DMS 273 treated with DMSO at 0.1 percent for 48 hours (cell line): Measurements from ENCODE around the gene TFDP1.

Experiments
- DNase-seq: peaks from one replicate; lab custom pipeline; 2025; lab: John Stamatoyannopoulos, UW

Gene TFDP1

GRCh38 chr13:113651511-113652403 is 67.2 kb downstream of the TFDP1 start:
- no peak for DNase-seq

GRCh38 chr13:113652404-113653263 is 68.1 kb downstream of the TFDP1 start:
- no peak for DNase-seq

DNA sequence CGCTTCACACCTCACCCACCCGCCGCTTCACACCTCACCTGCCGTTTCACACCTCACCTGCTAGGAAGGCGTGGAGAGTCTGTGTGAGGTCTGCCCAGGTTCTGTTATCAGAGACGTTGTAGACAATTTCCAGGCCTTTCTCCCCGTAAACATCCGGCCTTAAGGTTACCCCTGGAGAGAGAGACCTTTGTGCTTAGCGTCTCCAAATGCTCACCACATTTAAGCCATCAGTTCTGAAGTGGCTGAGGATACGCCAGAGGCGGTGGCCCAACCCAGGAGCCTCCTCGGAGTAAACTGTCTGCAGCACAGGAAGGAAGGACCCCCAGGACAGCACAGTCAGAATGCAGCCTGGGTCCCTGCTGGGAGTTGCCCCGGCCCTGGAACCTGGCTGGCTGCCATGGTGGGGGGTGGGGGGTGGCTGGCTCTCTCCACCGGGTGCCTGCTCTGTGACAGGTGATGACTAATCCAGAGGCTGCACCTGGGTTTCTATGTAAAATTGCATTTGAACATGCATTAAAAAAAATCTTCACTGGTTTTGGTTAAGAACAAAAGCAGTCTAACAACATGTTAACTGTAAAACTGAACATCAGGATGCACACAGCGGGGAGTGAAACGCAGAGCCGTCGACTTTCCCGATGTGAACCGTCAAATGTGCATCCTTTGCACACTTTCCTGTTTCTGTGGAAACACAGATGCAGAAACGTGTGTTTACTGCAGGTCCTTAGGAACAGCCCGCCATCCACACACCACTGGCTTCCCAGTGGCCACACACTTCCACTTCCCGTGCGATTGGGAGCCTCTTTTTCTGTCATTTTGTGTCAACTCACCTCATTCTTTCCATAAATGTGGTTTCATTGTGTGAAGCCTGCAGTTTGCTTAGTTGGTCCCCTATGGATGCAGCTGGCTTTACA is 69.0 kb downstream of the TFDP1 start:
- no peak for DNase-seq

DNA sequence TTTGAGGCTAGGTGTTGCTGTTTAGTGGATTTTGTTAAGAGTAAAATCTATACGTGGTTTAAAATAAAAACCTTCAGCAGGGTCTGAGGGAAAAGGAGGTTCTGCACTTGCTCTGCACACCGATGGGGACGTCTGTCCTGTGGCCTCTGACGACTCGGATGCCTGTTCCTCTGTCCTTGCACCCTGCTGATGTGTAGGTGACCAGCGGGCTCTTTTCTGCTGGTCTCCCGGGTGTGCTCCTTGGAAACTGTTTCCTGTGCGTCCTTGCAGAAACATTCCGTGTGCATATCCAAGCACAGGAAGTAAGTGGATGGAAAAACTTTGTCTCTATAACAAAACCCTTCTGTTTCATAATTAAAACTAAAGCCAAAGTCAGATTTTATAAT is 69.6 kb downstream of the TFDP1 start:
- no peak for DNase-seq

- no peak for DNase-seq
These were observed 70.2 kb downstream of the TFDP1 start for GRCh38 chr13:113654591-113655345.

DNA sequence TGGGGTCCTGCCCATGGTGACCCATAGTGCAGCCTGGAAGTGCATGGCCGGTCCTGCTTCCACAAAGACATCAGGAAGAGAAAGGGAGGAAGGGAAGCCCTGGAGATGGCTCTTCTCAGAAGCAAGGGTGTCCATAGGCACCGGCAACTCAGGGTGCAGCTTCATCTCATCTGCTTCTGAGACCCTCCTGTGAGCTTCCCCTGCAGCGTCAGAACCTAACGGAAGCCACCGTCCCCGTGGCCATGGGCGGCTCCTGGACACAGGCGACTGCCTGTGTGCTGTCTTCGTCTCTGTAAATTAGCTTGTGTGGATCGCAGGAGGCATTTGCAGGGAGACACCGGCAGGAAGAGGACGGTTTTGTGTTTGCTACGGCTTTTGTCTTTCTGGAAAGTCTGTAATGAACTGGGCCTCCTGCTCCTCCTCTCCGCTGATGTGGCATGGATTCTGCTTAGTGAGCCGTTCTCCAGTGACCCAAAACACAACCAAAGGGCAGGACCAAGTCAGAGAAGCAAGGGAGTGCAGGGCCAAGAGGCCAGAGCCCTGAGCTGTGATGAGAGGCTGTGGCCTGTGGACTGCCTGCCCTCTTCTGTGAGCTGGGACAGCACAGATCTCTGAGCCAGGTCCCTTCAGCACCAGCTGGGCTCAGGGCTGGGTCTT is 70.9 kb downstream of the TFDP1 start:
- DNase-seq, result no peak

- no peak for DNase-seq
These were observed 71.5 kb downstream of the TFDP1 start for GRCh38 chr13:113656003-113656588.

GRCh38 chr13:113656831-113657671 is 72.5 kb downstream of the TFDP1 start:
- no peak for DNase-seq

GRCh38 chr13:113657851-113658741 is 73.5 kb downstream of the TFDP1 start, which contains the start of gene ATP4B:
TSS of gene ATP4B (minus strand) at chr13:113658198. CDS start at chr13:113658144, 54 bp downstream.
- no peak for DNase-seq

- DNase-seq, result no peak
These were observed 74.3 kb downstream of the TFDP1 start for GRCh38 chr13:113658836-113659235.

DNA sequence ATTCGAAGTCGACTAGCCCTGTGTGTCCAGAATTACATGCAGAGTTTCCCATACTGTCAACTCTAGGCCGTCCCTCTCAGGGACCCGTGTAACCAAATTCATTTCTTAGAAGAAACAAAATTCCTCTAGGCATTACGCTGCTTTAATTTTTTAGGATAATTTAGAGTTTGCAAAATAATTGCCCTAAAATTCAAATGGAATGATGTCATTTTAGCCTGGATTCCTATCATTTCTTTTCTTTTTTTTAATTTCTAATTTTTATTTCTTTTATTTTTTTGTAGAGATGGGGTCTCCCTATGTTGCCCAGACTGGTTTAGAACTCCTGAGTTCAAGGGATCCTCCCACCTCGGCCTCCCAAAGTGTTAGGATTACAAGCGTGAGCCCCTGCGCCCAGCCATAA is 74.8 kb downstream of the TFDP1 start:
- no peak for DNase-seq

DNA sequence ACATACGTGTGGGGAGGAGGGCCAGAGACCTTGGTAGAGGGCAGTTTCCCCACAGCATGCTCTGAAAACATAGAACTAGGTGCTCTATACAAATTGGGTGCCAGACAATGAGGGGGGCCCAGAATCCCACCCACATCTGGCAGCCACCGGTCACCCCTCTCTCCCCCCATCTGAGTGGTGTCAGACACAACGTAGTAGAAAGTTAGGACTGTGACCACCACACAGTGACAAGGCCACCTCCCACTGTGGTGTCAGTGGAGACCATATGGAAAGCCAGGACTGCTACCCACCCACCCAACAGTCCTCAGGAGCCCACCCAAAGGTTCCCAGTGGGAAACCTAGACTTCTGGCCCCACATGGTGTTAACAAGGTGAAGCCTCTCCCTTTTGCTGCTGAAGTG is 75.5 kb downstream of the TFDP1 start:
- no peak for DNase-seq

DNA sequence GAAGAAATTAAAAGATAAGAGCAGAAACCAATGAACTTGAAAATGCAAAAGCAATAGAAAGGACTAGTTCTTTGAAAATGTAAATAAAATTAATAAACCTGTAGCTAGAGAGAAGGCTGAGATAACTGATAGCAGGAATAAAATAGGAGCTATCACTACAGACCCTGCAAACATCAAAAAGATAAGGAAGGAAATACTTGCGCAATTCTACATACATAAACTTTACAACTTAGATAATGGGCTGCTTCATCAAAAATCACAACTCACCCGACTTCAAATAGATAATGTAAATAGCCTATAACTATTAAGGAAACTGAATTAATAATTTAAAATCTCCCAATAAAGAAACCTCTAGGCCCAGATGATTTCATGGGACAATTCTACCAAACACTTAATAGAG is 77.0 kb downstream of the TFDP1 start:
- no peak for DNase-seq

- no peak for DNase-seq
These were observed 79.4 kb downstream of the TFDP1 start for GRCh38 chr13:113663934-113664333.

DNA sequence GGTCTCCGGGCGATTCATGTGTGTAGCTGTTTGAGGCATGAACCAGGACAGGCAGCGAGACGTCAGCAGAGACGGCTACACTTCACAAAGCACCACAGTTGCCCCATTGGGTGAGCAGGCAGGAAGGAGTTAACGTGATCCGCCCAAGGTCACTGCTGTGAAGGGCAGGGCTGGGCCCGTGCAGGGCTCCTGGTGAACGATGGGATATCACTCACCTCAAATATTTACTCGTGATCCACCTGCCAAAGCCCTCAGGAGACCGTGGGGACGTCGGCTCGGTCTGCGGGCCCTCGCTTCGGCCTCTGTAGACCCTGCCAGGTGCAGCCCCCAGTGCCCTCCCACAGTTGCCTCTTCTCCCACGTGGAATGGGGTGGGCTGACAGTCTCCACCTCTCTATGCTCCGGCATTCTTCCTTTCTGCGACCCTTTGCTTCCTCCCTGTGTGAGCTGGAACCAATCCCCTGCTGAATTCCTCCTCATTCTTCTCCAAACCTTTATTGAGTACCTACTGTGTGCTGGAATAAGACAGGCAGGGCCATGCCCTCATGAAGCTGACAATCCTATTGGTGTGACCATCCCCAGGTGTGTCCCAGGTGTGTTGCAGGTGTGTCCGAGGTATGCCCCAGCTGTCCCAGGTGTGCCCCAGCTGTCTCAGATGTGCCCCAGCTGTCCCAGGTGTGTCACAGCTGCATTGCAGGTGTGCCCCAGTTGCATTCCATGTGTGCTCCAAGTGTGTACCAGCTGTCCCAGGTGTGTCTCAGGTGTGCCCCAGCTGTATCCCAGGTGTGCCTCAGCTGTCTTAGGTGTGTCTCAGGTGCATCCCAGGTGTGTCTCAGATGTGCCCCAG is 80.4 kb downstream of the TFDP1 start:
- DNase-seq, result no peak

DNA sequence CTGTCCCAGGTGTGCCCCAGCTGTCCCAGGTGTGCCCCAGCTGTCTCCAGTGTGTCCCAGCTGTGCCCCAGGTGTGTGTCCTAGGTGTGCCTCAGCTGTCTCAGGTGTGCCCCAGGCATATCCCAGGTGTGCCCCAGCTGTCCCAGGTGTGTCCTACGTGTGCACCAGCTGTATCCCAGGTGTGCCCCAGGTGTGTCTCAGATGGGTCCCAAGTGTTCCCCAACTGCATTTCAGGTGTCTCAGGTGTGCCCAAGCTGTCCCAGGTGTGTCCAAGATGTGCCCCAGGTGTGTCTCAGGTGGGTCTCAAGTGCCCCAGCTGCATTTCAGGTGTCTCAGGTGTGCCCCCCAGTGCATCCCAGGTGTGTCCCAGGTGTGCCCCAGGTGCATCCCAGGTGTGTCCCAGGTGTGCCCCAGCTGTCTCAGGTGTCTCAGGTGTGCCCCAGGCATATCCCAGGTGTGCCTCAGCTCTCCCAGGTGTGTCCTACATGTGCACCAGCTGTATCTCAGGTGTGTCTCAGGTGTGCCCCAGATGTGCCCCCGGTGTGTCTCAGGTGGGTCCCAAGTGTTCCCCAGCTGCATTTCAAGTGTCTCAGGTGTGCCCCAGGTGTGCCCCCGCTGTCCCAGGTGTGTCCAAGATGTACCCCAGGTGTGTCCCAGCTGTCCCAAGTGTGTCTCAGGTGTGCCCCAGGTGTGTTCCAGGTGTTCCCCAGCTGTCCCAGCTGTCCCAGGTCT is 81.2 kb downstream of the TFDP1 start:
- DNase-seq, result no peak

GRCh38 chr13:113666329-113666670 is 81.7 kb downstream of the TFDP1 start:
- no peak for DNase-seq
